ENCODE results near the gene B3GNT9.

- no peak for TF ChIP-seq GATA3 (IDR thresholded peaks at IDR 0.05; ENCODE audit: low read depth, low read length)
- no peak for TF ChIP-seq GATA2 (IDR thresholded peaks at IDR 0.05; ENCODE audit: low read depth, low read length)
Measured at GRCh38 chr16:67177743-67178699, 27.2 kb upstream of the B3GNT9 start.

All from SH-SY5Y (cell line).